Panc1 (cell line): ENCODE results near the gene SLC1A3. TPM values are rescaled to one million over a fixed set of nuclear protein-coding genes. Genes with fewer than 3 reads are reported as not detected.

Experiments
- ATAC-seq: fragments of 200-7000 bp; cut with Tn5 transposase; 2 replicates; pipeline ENCODE4 v1.9.1; 2020; ENCODE audit warnings: mild to moderate bottlenecking, moderate library complexity
- BruUV-seq: library from RNA; stranded (reverse); fragments of 400-500 nt; replicated peaks from 2 replicates; lab custom pipeline; 2021; lab: Mats Ljungman, UMichigan
- CTCF ChIA-PET: fragments of 300-600 bp; sonication (Branson Sonifier 250); formaldehyde crosslinking; loops from one replicate; lab custom pipeline; 2022; ENCODE audit warnings: antibody characterized with exemption; lab: Charles Lee
- POLR2A ChIA-PET: fragments of 300-600 bp; sonication (Branson Sonifier 250); formaldehyde crosslinking; loops from one replicate; lab custom pipeline; 2022; ENCODE audit warnings: antibody characterized with exemption; lab: Charles Lee
- DNase-seq: peaks from one replicate; pipeline ENCODE4 v3.0.0-alpha.2; 2010; ENCODE audit warnings: low read depth, low spot score
- H3K27ac ChIP-seq: 2 replicates; pipeline ENCODE4 v1.5.1; 2011; ENCODE audit warnings: mild to moderate bottlenecking, low read length, inconsistent platforms
- H3K27me3 ChIP-seq: fragments of 200-500 bp; sonication (Bioruptor generic); 2 replicates; pipeline ENCODE4 v1.6.0; 2014; ENCODE audit warnings: low read length, inconsistent platforms; ENCODE audit not compliant: control insufficient read depth, insufficient read depth
- H3K36me3 ChIP-seq: fragments of 200-500 bp; sonication (Bioruptor generic); 2 replicates; pipeline ENCODE4 v1.5.1; 2014; ENCODE audit warnings: inconsistent platforms, mild to moderate bottlenecking, low read length, moderate library complexity; ENCODE audit not compliant: control insufficient read depth, insufficient read depth
- H3K4me1 ChIP-seq: 2 replicates; pipeline ENCODE4 v1.5.1; 2011; ENCODE audit warnings: inconsistent platforms, mild to moderate bottlenecking, low read length, moderate library complexity; ENCODE audit not compliant: control insufficient read depth, insufficient read depth
- H3K4me3 ChIP-seq, 2 experiments: 2 replicates each; pipeline ENCODE4 v1.5.1; 2011 to 2012; ENCODE audit warnings: low read depth in 2 of 2, low read length in 2 of 2, mild to moderate bottlenecking in 2 of 2, inconsistent platforms in 1 of 2, moderate library complexity in 1 of 2
- H3K9me3 ChIP-seq: fragments of 200-500 bp; sonication (Bioruptor generic); 2 replicates; pipeline ENCODE4 v1.5.1; 2014; ENCODE audit warnings: low read depth, mild to moderate bottlenecking, inconsistent platforms, low read length, moderate library complexity; ENCODE audit not compliant: control insufficient read depth, insufficient read depth
- CTCF ChIP-seq: fragments of 450-650 bp; IDR thresholded peaks from 2 replicates; pipeline ENCODE4 v1.5.1; 2017; ENCODE audit warnings: mild to moderate bottlenecking
- POLR2AphosphoS5 ChIP-seq: IDR thresholded peaks from 2 replicates; pipeline ENCODE4 v1.6.1; 2012; ENCODE audit warnings: mild to moderate bottlenecking, low read depth, low read length, moderate library complexity
- REST ChIP-seq, 2 experiments: IDR thresholded peaks; 2 replicates each; pipeline ENCODE4 v1.6.1; 2011 to 2012; ENCODE audit warnings: low read depth in 2 of 2, control low read depth in 1 of 2, low read length in 1 of 2, mild to moderate bottlenecking in 1 of 2, moderate library complexity in 1 of 2; ENCODE audit not compliant: insufficient read depth in 1 of 2
- SIN3A ChIP-seq: IDR thresholded peaks from 2 replicates; pipeline ENCODE4 v1.6.1; 2012; ENCODE audit warnings: low read depth, mild to moderate bottlenecking, low read length, moderate library complexity, borderline replicate concordance; ENCODE audit not compliant: insufficient read depth
- TCF7L2 ChIP-seq: IDR thresholded peaks from 2 replicates; pipeline ENCODE4 v1.6.1; 2011; ENCODE audit warnings: mild to moderate bottlenecking, low read depth, low read length, inconsistent platforms
- in situ Hi-C: cut with HindIII; loops from 2 replicates; pipeline ENCODE4 v1.10.0; 2016; ENCODE audit warnings: low sequenced_read_pairs, low pct_unique_long_range_greater_than_20kb
- intact Hi-C: fragments of 100-400 bp; cut with micrococcal nuclease; formaldehyde crosslinking; loops from one replicate; pipeline ENCODE4 v1.10.0; 2022; ENCODE audit not compliant: unreplicated experiment
- total RNA-seq: library from RNA; stranded (reverse); gene quantifications from one replicate; pipeline ENCODE4 v1.2.1, GENCODE V29; 2021; ENCODE audit not compliant: unreplicated experiment

The SLC1A3 gene
- total RNA-seq, 1 experiment from 2014 or later = 0.13 TPM

GRCh38 chr5:36698031-36698430 is 91.6 kb downstream of the SLC1A3 start:
- no peaks in the 10 kb centered on the region for H3K36me3 ChIP-seq
- ATAC-seq = no peak
- ChIA-PET POLR2A (no interaction called here), CTCF (no interaction called here)
- no peak overlapping the region for H3K4me3 ChIP-seq
- peaks cover 16% of the 10 kb centered on the region for H3K27me3 ChIP-seq
- no TSS peak for BruUV-seq
- no peak for TF ChIP-seq POLR2AphosphoS5
- TF ChIP-seq CTCF = no peak
- TF ChIP-seq REST (IDR thresholded peaks at IDR 0.05; ENCODE audit: insufficient read depth in 1 of 2, low read depth in 2 of 2, low read length in 1 of 2) = no peak
- no peak for TF ChIP-seq SIN3A
- no peak for TF ChIP-seq TCF7L2
- in situ Hi-C loops = no loop called here
- intact Hi-C loops = no loop called here
- H3K27ac ChIP-seq = no peak overlapping the region
- H3K9me3 ChIP-seq = no peaks in the 10 kb centered on the region
- no peak for DNase-seq
- peaks cover under 1% of the 10 kb centered on the region; the same call in 1 of the 2 replicates for H3K4me1 ChIP-seq

- intact Hi-C loops (no loop called here), in situ Hi-C loops (no loop called here)
- ChIA-PET CTCF (interaction anchor here (0.5 to 1.1 kb wide), 3 partner anchors 11 to 436 kb away, joined by 3 to 4 read pairs (median 3); no protein-coding TSS in a partner anchor), POLR2A (no interaction called here)
- no peaks in the 10 kb centered on the region for H3K4me1 ChIP-seq
- no peaks in the 10 kb centered on the region for H3K9me3 ChIP-seq
- TF ChIP-seq SIN3A (no peak), REST (IDR thresholded peaks at IDR 0.05; ENCODE audit: insufficient read depth in 1 of 2, low read depth in 2 of 2, low read length in 1 of 2) (no peak), POLR2AphosphoS5 (no peak), TCF7L2 (no peak), CTCF (no peak)
- no peak for DNase-seq
- H3K36me3 ChIP-seq = no peaks in the 10 kb centered on the region
- no peak overlapping the region for H3K4me3 ChIP-seq
- ATAC-seq = no peak
- BruUV-seq = no TSS peak
- no peak overlapping the region for H3K27ac ChIP-seq
- H3K27me3 ChIP-seq = peaks cover 16% of the 10 kb centered on the region
These were observed 94.8 kb downstream of the SLC1A3 start for GRCh38 chr5:36701085-36701698.
